DND-41 (cell line): ENCODE results near the gene TBX4.

ENCODE experiments used
- ATAC-seq: fragments of 200-7000 bp; cut with Tn5 transposase; 3 replicates; pipeline ENCODE4 v1.9.1; 2021; ENCODE audit warnings: low read depth; ENCODE audit not compliant: insufficient read depth
- DNase-seq: peaks from one replicate; pipeline ENCODE4 v3.0.0-alpha.2; 2020
- H2AFZ ChIP-seq: 2 replicates; pipeline ENCODE4 v1.6.0; 2012; ENCODE audit warnings: low read depth, low read length
- H3K27ac ChIP-seq: 2 replicates; pipeline ENCODE4 v1.5.1; 2012; ENCODE audit warnings: low read length, inconsistent platforms
- H3K27me3 ChIP-seq: fragments of 200-600 bp; sonication (generic); 2 replicates; pipeline ENCODE4 v1.6.0; 2012; ENCODE audit warnings: low read length, mild to moderate bottlenecking, inconsistent platforms; ENCODE audit not compliant: insufficient read depth, poor library complexity
- H3K36me3 ChIP-seq: 2 replicates; pipeline ENCODE4 v1.5.1; 2012; ENCODE audit warnings: low read length, inconsistent platforms; ENCODE audit not compliant: insufficient read depth
- H3K4me1 ChIP-seq: 2 replicates; pipeline ENCODE4 v1.5.1; 2012; ENCODE audit warnings: mild to moderate bottlenecking, low read length; ENCODE audit not compliant: insufficient read depth
- H3K4me2 ChIP-seq: 2 replicates; pipeline ENCODE4 v1.6.0; 2012; ENCODE audit warnings: mild to moderate bottlenecking, moderate library complexity, low read length, inconsistent platforms; ENCODE audit not compliant: insufficient read depth
- H3K4me3 ChIP-seq, 2 experiments: fragments of 200-600 bp in 1 of 2; shearing (Covaris generic) in 1 of 2; 2 replicates each; pipeline ENCODE4 v1.5.1; 2012 to 2016; ENCODE audit warnings: inconsistent platforms in 2 of 2, low read length in 2 of 2, mild to moderate bottlenecking in 2 of 2, low read depth in 1 of 2, moderate library complexity in 1 of 2
- H3K79me2 ChIP-seq: 2 replicates; pipeline ENCODE4 v1.6.0; 2012; ENCODE audit warnings: low read length, inconsistent platforms; ENCODE audit not compliant: insufficient read depth
- H3K9ac ChIP-seq: 2 replicates; pipeline ENCODE4 v1.6.0; 2012; ENCODE audit warnings: low read depth, mild to moderate bottlenecking, inconsistent platforms, low read length, moderate library complexity
- H3K9me3 ChIP-seq: 2 replicates; pipeline ENCODE4 v1.5.1; 2012; ENCODE audit warnings: low read length, moderate library complexity, mild to moderate bottlenecking, inconsistent platforms; ENCODE audit not compliant: insufficient read depth, severe bottlenecking
- H4K20me1 ChIP-seq: 2 replicates; pipeline ENCODE4 v1.6.0; 2012; ENCODE audit warnings: low read length; ENCODE audit not compliant: insufficient read depth
- EZH2 ChIP-seq: IDR thresholded peaks from 3 replicates; pipeline ENCODE4 v1.6.1; 2012; ENCODE audit warnings: borderline replicate concordance, low read depth, mild to moderate bottlenecking, moderate library complexity, low read length, inconsistent platforms; ENCODE audit not compliant: severe bottlenecking
- TF ChIP-seq, protein P1 (sequence below): IDR thresholded peaks from 2 replicates; pipeline ENCODE4 v1.5.1; 2012; ENCODE audit warnings: borderline replicate concordance, low read length, moderate library complexity, mild to moderate bottlenecking; ENCODE audit not compliant: poor library complexity, severe bottlenecking; ENCODE audit errors: extremely low read depth

Gene TBX4

DNA sequence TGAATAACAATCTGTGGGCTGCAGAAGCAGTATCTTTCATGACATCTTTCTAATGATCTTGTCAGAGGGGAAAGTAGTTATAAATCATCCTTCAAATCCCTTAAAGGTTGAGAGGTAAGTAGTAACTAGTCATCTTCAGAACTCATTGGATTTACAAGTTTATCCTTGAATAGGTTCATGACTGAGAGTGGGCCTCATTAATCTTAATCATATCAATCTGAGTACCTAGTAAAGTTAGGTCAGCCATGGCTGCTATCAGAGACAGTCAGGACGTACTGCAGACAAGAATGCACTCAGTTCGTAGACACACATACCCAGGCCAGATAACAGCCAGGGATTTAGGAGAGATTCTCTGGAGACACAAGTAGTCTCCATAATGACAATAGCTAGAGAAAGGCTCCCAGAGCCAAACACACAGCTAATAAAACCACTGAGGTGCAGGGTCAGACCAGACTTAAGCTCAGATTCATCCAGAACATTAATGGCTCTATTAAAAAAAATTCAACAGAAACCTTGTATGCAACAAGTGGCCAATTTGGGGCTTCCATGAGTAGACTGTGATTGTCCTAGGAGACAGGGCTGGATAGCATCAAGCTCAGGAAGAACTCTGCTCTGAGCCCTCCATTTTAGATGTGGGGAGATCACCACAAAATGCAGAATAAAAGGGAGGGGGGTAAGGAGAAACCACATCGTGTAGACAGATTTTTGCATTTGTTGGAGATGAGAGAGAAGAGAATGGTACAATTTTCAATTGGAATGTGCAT lies 65.8 kb downstream of the TBX4 start:
- no peak overlapping the region for H2AFZ ChIP-seq
- H3K4me3 ChIP-seq: no peak overlapping the region
- H3K27me3 ChIP-seq: peaks cover 4% of the 10 kb centered on the region
- no peaks in the 10 kb centered on the region for H3K9me3 ChIP-seq
- no peak for TF ChIP-seq EZH2
- TF ChIP-seq, protein P1, sequence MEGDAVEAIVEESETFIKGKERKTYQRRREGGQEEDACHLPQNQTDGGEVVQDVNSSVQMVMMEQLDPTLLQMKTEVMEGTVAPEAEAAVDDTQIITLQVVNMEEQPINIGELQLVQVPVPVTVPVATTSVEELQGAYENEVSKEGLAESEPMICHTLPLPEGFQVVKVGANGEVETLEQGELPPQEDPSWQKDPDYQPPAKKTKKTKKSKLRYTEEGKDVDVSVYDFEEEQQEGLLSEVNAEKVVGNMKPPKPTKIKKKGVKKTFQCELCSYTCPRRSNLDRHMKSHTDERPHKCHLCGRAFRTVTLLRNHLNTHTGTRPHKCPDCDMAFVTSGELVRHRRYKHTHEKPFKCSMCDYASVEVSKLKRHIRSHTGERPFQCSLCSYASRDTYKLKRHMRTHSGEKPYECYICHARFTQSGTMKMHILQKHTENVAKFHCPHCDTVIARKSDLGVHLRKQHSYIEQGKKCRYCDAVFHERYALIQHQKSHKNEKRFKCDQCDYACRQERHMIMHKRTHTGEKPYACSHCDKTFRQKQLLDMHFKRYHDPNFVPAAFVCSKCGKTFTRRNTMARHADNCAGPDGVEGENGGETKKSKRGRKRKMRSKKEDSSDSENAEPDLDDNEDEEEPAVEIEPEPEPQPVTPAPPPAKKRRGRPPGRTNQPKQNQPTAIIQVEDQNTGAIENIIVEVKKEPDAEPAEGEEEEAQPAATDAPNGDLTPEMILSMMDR: no peak
- H3K79me2 ChIP-seq: no peaks in the 10 kb centered on the region
- ATAC-seq (no peak), DNase-seq (no peak)
- no peak overlapping the region for H3K9ac ChIP-seq
- no peak overlapping the region for H3K27ac ChIP-seq
- H4K20me1 ChIP-seq: no peaks in the 10 kb centered on the region
- no peak overlapping the region for H3K4me2 ChIP-seq
- no peaks in the 10 kb centered on the region for H3K4me1 ChIP-seq
- H3K36me3 ChIP-seq: no peaks in the 10 kb centered on the region

DNA sequence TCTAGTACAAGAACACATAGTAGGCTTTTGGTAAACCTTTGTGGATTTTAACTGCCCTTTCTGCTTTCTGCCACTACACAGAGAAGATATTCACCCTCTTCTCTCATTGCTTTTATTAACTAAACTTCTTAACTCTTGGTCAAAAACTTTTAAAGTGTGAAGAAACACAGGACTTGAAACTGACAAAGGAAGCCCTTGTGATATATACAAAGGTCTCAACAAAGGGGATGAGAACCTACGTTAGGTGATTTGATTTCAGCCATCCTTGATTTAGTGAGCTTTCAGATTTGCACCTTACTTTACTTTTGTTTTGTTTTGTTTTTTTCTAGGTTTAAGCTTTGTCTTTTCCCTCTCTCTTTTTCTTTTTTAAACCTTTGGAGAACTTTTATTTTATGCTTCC lies 66.9 kb downstream of the TBX4 start:
- Histone ChIP-seq H3K9me3 (no peaks in the 10 kb centered on the region), H2AFZ (no peak overlapping the region), H3K27me3 (peaks cover 4% of the 10 kb centered on the region), H3K9ac (no peak overlapping the region), H3K4me2 (no peak overlapping the region), H4K20me1 (no peaks in the 10 kb centered on the region), H3K36me3 (no peaks in the 10 kb centered on the region), H3K27ac (no peak overlapping the region), H3K4me3 (no peak overlapping the region), H3K79me2 (no peaks in the 10 kb centered on the region), H3K4me1 (no peaks in the 10 kb centered on the region)
- DNase-seq: no peak
- no peak for ATAC-seq
- TF ChIP-seq EZH2: no peak
- TF ChIP-seq, protein P1: no peak

DNA sequence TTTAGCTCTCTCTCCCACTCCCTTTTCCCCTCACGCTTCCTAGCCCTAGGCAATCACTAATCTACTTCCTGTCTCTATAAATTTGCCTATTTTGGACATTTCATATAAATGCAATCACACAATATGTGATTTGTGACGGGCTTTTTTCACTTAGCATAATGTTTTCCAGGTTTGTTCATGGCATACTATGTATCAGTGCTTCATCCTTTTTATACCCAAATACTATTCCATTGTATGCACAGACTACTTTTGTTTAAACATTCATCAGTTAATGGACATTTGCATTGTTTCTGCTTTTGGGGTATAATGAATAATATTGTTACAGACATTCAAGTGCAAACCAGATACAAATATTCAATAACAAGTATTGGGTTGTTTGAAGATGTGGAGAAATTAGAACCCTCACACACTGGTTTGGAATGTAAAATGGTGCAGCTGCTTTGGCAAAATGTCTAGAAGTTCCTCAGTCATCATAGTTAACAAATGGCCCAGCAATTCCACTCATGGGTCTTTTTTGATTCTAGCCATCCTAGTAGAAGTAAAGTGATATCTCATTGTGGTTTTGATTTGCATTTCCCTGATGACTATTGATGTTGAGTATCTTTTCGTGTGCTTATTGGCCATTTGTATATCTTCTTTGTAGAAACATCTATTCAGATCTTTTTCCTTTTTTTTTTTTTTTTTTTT lies 67.7 kb downstream of the TBX4 start:
- Histone ChIP-seq H3K4me2 (no peak overlapping the region), H3K27me3 (peaks cover 4% of the 10 kb centered on the region), H3K4me3 (no peak overlapping the region), H3K27ac (no peak overlapping the region), H3K4me1 (no peaks in the 10 kb centered on the region), H3K79me2 (no peaks in the 10 kb centered on the region), H3K9me3 (no peaks in the 10 kb centered on the region), H3K9ac (no peak overlapping the region), H2AFZ (no peak overlapping the region), H4K20me1 (no peaks in the 10 kb centered on the region), H3K36me3 (no peaks in the 10 kb centered on the region)
- TF ChIP-seq, protein P1: no peak
- TF ChIP-seq EZH2: no peak
- no peak for ATAC-seq
- DNase-seq: no peak
